Transverse colon (tissue), 4 donors: ENCODE measurements around the gene ARNT2. TPM values are rescaled to one million over a fixed set of nuclear protein-coding genes. Genes with fewer than 3 reads are reported as not detected.

Source experiments
- DNase-seq: peaks from one replicate; pipeline ENCODE4 v3.0.0-alpha.2; 2019
- H3K27ac ChIP-seq, 4 donors: fragments of 200-600 bp; sonication (generic); 2 replicates each; pipeline ENCODE4 v1.5.1; 2016 to 2018; ENCODE audit warnings: inconsistent platforms in 4 of 4
- H3K27me3 ChIP-seq: fragments of 200-600 bp; sonication (generic); 2 replicates; pipeline ENCODE4 v1.5.1; 2017; ENCODE audit warnings: inconsistent platforms
- H3K36me3 ChIP-seq, 4 donors: fragments of 200-600 bp; sonication (generic); 2 replicates each; pipeline ENCODE4 v1.5.1; 2017 to 2019; ENCODE audit warnings: inconsistent platforms in 4 of 4
- H3K4me1 ChIP-seq, 4 donors: fragments of 200-600 bp; sonication (generic); 2 replicates each; pipeline ENCODE4 v1.5.1; 2017 to 2020; ENCODE audit warnings: inconsistent platforms in 4 of 4
- H3K4me3 ChIP-seq, 4 donors: fragments of 200-600 bp; sonication (generic); 1 replicate in 1 of 4; 2 replicates in 3 of 4; pipeline versions ENCODE4 v1.5.1 to v1.6.1; 2017 to 2019; ENCODE audit warnings: inconsistent platforms in 4 of 4
- H3K9me3 ChIP-seq, 2 donors: fragments of 200-600 bp; sonication (generic); 2 replicates each; pipeline ENCODE4 v1.5.1; 2017 to 2019; ENCODE audit warnings: inconsistent platforms in 2 of 2
- CTCF ChIP-seq, 5 experiments: fragments of 200-600 bp in 3 of 5; fragments of 450-650 bp in 2 of 5; sonication (generic) in 3 of 5; IDR thresholded peaks; 1 replicate in 2 of 5; 2 replicates in 3 of 5; pipeline ENCODE4 v1.5.1; 2016 to 2017; ENCODE audit warnings: antibody characterized with exemption in 5 of 5, inconsistent platforms in 3 of 5, mild to moderate bottlenecking in 2 of 5, moderate library complexity in 1 of 5
- EP300 ChIP-seq: sonication (generic); formaldehyde crosslinking; IDR thresholded peaks from one replicate; pipeline ENCODE4 v1.6.1; 2017; ENCODE audit warnings: antibody characterized with exemption, low read depth
- POLR2A ChIP-seq: fragments of 450-650 bp; IDR thresholded peaks from one replicate; pipeline ENCODE4 v1.6.1; 2016; ENCODE audit warnings: antibody characterized with exemption, mild to moderate bottlenecking, moderate library complexity
- POLR2AphosphoS5 ChIP-seq, 3 donors: sonication (generic); formaldehyde crosslinking; IDR thresholded peaks; one replicate each; pipeline ENCODE4 v1.6.1; 2016; ENCODE audit warnings: antibody characterized with exemption in 3 of 3
- WGBS, 2 donors: methylation state at CpG; one replicate each; pipeline ENCODE4 v1.1.5; 2018; ENCODE audit warnings: low coverage in 1 of 2; 5-methylcytosine and 5-hydroxymethylcytosine counted together
- in situ Hi-C, 4 donors: fragments of 200-750 bp; cut with MboI; loops; one replicate each; pipeline versions ENCODE4 v1.15.0 to v1.15.1; 2017; ENCODE audit warnings: low sequenced_read_pairs in 3 of 4, low pct_ligation_motif_present in 1 of 4, low pct_unique_long_range_greater_than_20kb in 1 of 4
- intact Hi-C: fragments of 100-400 bp; cut with DNase I; formaldehyde crosslinking; loops from one replicate; pipeline ENCODE4 v1.15.1; 2023; ENCODE audit warnings: low total_unique reads
- total RNA-seq, 4 donors: library from RNA; depleted of rRNA; stranded (reverse); fragments of >200 nt; gene quantifications; one replicate each; pipeline ENCODE4 v1.1.0, GENCODE V29; 2016

The ARNT2 gene
- total RNA-seq, 4 donors from 2014 or later: 1.9 to 4.0 (median 2.5) TPM; not detected in 1

GRCh38 chr15:80405554-80405850 lies 1.3 kb downstream of the ARNT2 start:
- in situ Hi-C loops (no loop called here), intact Hi-C loops (loop anchor here (5.0 kb wide), 1 partner anchor 807 kb away; no protein-coding TSS in a partner anchor)
- H3K36me3 ChIP-seq: no peaks in the 10 kb centered on the region
- WGBS, 2 donors: 77 to 91% methylated on average over 4 of the region's 4 CpGs
- no peak overlapping the region for H3K27ac ChIP-seq
- TF ChIP-seq EP300 (no peak), POLR2A (no peak), POLR2AphosphoS5 (IDR thresholded peaks at IDR 0.05) (no peak), CTCF (IDR thresholded peaks at IDR 0.05) (no peak)
- H3K4me1 ChIP-seq: peaks cover 0 to 6% (median 5%) of the 10 kb centered on the region in 4 donors
- DNase-seq: no peak
- no peaks in the 10 kb centered on the region for H3K9me3 ChIP-seq
- peaks cover 46% of the 10 kb centered on the region for H3K27me3 ChIP-seq
- H3K4me3 ChIP-seq: no peak overlapping the region

GRCh38 chr15:80405970-80406369 lies 1.8 kb downstream of the ARNT2 start:
- H3K9me3 ChIP-seq: no peaks in the 10 kb centered on the region
- H3K27ac ChIP-seq: no peak overlapping the region
- peaks cover 46% of the 10 kb centered on the region for H3K27me3 ChIP-seq
- H3K4me1 ChIP-seq: peaks cover 0 to 6% (median 5%) of the 10 kb centered on the region in 4 donors
- no peak overlapping the region for H3K4me3 ChIP-seq
- WGBS, 2 donors: 81 to 86% methylated on average over 2 of the region's 2 CpGs
- DNase-seq: no peak
- intact Hi-C loops: loop anchor here (5.0 kb wide), 1 partner anchor 806 kb away; no protein-coding TSS in a partner anchor
- no peaks in the 10 kb centered on the region for H3K36me3 ChIP-seq
- TF ChIP-seq CTCF (IDR thresholded peaks at IDR 0.05): no peak
- no peak for TF ChIP-seq POLR2A
- TF ChIP-seq POLR2AphosphoS5 (IDR thresholded peaks at IDR 0.05): no peak
- no peak for TF ChIP-seq EP300
- in situ Hi-C loops: no loop called here

- Histone ChIP-seq H3K27ac (no peak overlapping the region), H3K36me3 (no peaks in the 10 kb centered on the region), H3K27me3 (no peaks in the 10 kb centered on the region), H3K4me3 (no peak overlapping the region), H3K4me1 (no peaks in the 10 kb centered on the region), H3K9me3 (no peaks in the 10 kb centered on the region)
- in situ Hi-C loops: no loop called here
- DNase-seq: no peak
- TF ChIP-seq CTCF (IDR thresholded peaks at IDR 0.05): no peak
- no peak for TF ChIP-seq EP300
- no peak for TF ChIP-seq POLR2AphosphoS5 (IDR thresholded peaks at IDR 0.05)
- TF ChIP-seq POLR2A: no peak
- intact Hi-C loops: no loop called here
- 38% methylated on average over 1 of the region's 1 CpG; no CpG with 5 or more reads in 1 of the 2 donors for WGBS, 2 donors
Measured at GRCh38 chr15:80411788-80412288, 7.7 kb downstream of the ARNT2 start.

GRCh38 chr15:80414546-80415357 lies 10.6 kb downstream of the ARNT2 start:
- Histone ChIP-seq H3K9me3 (no peaks in the 10 kb centered on the region), H3K27ac (no peak overlapping the region), H3K36me3 (no peaks in the 10 kb centered on the region), H3K4me3 (no peak overlapping the region), H3K27me3 (no peaks in the 10 kb centered on the region), H3K4me1 (no peaks in the 10 kb centered on the region)
- intact Hi-C loops (no loop called here), in situ Hi-C loops (no loop called here)
- DNase-seq: no peak
- 59 to 78% methylated on average over 6 to 7 of the region's 7 CpGs for WGBS, 2 donors
- no peak for TF ChIP-seq POLR2A
- no peak for TF ChIP-seq EP300
- TF ChIP-seq POLR2AphosphoS5 (IDR thresholded peaks at IDR 0.05): no peak
